HuH-7 (cell line): Measurements from ENCODE around the gene AMFR.
A peak's percentile ranks its signal among the peaks of the same experiment; 100 is the strongest.
"Not testable (repeated sequence)": the region's sequence is repeated elsewhere in the genome, so short reads cannot be mapped to it uniquely, and the experiment has no call there.

Source experiments
- DNase-seq: peaks from one replicate; pipeline ENCODE4 v3.0.0; 2011; ENCODE audit warnings: low spot score

Gene AMFR

DNA sequence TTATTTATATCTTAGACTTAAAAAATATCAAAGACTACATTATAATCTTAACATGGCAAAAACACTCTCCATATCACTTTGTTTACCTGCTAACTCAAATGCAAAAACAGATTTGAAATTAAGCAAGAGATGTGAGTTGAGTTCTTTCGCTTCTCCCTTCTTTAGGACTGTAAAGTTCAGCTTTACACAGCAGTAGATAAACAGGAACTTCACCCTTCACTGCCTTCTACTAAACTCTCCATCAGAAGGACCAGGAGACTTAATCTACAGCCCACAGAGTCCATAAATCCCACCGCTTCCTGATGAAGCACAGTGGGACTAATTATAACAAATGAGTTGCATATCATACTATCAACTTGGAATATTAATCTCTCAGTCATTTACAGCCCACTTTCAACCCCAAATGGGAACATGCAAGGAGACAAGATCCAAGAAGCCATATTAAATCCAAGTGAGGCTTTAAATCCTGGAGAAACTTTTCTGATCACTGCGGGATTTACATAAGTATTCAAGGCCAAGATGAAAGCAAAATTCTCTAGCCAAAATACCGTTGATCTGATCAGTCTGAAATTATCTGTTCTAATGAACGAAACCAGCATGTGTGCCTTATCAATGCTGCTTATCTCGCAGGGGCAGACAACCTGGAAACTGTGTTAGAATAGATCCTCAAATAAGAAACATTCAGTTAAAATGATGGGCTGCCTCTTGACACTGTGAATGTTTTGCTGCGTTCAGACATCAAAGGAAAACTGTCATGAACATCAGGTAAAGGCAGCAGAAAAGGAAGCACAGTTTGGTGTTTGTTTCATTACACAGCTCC, 1.6 kb downstream of the AMFR start:
- DNase-seq, result peak; percentile 12

DNA sequence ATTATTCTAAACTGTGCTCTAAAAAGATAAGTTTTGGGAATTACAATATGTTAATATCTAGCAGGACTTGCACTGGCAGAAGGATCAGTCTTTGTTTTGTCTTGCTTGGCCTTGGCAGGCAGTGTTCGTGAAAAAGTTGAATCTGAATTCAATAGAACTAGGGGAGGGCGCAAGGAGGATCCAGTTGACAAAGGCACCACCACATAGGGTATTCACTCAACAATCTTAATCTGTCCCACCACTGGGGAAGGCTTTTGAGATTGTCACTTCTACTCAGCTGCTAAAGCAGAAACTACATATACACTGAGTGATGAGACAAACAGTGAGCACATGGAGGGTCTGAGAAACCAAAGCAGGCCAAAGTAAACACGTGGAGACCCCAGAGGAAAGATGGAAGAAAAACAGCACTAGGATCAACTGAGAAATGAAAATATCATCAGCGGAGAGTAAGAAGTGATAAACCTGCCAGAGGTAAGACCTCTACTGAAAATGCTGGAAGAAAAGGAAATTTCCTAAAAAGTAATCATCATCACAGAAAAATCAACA, 2.4 kb downstream of the AMFR start:
- DNase-seq, result no peak

DNA sequence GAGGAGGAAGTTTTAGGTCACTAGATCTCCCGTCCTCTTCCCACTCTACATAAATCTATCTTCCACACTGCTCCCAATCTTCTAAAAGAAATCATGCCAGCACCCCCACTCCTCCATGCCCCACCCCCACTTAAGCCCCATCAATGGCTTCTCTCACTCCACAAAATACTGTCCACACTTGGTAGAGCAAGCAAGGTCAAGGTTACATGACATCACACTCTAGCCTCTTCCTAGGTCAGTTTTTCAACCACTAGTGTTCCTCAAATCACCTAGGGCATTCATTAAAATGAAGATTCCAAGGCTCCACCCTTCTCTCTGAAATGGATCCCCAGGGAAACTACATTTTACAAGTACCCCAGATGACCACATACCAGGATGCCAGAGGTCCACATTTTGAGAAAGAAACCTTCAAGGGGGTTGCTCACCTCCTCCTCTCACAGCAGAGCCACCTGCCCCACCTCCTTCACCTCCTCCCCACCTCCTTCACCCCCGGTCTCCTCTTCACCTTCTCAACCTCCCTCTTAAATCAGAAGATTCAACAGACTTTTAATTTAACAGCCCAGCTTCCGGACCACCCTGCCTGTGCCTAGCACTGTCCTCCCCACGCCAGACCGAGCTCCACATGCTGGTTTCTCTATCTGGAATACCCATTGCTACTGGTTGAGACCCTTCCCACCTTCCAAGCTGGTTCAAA, 3.2 kb downstream of the AMFR start:
- DNase-seq, result no peak

DNA sequence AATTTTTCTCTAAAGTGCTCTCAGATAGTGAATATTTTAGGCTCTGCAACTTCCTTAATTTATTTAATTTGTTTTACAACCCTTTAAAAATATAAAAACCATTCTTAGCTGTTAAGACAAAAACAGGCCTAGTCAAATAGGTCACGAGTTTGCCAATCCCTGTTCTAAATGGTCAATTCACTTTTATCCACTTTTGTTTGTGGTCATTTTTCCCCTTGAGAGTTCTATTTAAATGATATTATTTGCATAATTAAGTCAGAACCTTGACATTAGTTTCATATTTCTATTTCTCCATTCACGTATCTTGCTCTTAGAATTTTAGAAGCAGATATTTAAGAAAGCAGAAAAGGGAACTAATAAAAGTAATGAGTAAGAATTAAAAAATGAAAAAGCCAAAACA, 4.0 kb downstream of the AMFR start:
- no peak for DNase-seq

DNA sequence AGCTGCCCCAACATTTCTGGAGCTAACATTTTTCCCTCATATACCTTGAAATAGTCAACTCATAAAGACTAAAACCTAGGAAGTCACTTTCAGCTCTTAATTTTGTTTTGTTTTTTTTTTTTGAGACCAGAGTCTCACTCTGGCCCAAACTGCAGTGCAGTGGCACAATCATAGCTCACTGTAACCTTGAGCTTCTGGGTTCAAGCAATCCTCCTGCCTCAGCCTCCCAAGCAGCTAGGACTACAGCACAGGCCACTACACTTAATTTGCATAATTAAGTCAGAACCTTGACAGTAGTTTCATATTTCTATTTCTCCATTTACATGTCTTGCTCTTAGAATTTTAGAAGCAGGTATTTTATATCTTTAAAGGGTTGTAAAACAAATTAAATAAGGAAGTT, 4.7 kb downstream of the AMFR start:
- no peak for DNase-seq

DNA sequence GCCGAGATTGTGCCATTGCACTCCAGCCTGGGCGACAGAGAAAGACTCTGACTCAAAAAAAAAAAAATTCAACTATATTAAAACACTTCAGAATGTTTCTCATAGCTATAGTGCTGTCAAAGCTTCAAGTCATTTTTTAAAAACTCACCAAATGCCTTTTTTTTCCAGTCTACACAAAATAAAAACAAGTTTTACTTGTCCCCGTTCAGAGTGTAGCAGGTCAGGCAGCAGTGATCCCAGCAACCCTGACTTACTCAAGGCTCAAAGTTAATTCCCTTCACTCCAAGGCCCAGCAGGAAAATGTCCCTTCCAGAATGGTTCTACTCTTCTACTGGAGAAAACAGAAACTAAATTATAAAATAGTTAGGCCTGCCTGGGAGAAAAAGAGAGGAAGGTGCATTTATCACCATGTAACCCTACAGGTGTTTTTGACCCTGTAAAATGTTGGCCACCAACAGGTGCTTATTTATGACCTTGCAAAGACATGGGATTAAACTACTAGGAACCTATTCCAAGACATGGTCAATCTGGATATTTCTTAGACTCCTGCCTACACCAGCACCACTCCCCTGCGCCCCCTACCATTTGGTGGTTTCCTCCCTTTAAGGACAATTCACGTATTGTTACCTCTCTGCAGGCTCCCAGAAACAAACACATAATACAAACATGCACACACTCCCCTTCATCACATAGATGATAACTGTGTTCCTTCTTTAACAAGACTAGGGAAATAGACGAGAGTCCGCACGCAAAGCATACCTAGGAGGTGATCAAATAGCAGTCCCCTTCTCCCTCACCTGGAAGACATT, 5.4 kb downstream of the AMFR start:
- DNase-seq, result no peak

DNA sequence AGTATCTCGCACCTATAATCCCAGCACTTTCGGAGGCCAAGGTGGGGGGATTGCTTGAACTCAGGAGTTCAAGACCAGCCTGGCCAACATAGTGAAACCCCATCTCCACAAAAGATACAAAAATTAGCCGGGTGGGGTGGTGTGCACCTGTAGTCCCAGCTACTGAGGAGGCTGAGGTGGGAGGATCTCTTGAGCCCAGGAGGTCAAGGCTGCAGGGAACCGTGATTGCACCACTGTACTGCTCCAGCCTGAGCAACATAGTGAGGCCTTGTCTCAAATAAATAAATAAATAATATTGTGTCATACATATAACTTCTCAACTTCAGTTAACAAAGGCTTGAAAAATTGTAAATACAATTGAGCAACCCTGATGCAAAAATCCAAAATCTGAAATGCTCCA, 8.2 kb downstream of the AMFR start:
- no peak for DNase-seq

DNA sequence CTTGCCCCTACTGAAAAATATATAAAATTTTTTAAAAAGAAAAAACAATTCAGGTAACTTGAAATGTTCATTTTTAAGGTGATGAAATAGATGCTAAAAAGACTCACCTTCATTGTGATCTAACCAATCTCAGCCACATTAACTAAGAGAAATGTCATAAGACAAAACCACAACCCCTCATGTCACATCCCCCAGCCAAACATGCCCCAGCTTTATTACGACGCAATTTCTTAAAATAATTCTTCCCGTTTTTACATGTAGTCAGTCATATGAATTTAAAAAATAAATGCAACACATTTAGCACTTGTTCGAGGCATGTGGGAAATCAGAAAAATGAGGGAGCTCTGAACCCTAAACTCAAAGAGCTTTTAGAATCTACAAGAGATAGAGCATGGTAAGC, 9.5 kb downstream of the AMFR start:
- no peak for DNase-seq

DNA sequence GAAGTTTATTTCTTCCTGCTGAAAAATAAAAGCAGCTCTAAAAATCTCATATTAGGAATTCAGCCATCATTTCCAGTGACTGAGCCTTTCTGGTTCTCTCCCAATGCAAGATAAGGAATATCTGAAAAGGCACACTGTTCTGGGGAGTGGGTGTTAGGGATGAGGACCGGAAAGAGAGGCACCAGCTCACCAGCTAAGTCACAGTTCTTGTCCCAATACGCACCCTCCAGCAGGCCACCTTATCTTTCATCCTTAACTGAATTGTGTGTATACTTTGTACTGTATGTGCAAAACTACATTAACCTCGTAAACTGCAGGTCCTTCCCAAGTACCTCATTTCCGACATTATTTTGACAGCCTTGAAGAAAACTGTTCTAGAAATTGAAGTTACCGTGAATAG, 11.0 kb downstream of the AMFR start:
- no peak for DNase-seq

DNA sequence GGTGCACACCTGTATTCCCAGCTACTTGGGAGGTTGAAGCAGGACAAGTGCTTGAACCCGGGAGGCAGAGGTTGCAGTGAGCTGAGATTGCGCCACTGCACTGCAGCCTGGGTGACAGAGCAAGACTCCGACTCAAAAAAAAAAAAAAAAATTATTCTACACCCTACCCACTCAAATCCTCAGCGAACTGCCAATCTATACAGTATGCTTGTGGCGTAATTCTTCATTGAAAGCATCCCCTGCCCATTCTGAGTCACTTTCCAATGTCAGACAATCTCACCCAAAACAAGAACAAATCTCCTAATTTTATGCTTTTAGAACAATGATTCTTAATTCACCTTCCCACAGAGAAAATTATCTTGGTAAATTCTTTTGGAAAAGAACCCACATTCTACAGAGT, 12.0 kb downstream of the AMFR start:
- DNase-seq, result no peak

DNA sequence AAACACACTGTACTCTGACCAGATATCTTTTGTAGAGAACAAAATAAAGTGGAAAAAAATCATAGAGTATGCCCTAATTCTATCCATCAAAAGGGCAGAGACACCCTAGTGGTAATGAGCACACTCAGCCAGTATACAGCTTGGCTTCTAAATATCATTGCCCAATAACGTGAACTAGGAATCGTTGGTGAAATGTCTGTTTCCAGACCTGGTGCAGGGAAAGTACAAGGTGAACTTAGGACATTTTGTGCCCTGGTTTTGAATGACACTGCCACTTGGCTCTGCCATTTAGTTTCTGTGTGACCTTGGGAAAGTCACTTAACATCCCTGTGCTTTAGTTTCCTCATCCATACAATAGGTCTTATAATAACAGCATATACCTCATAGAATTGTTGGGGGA, 13.7 kb downstream of the AMFR start:
- no peak for DNase-seq

DNA sequence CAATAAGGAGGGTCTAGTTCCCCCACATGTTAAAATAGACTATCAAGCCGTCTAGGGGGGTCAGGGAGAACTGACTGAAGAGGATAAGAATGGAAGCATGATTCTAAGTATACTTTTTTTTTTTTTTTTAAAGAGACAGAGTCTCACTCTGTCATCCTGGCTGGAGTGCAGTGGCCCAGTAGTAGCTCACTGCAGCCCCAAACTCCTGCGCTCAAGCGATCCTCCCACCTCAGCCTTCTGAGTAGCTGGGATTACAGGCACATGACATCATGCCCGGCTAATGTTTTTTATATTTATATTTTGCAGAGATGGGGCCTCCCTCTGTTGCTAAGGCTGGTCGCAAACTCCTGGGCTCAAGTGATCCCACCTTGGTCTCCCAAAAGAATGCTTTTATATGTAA, 14.2 kb downstream of the AMFR start:
- no peak for DNase-seq

DNA sequence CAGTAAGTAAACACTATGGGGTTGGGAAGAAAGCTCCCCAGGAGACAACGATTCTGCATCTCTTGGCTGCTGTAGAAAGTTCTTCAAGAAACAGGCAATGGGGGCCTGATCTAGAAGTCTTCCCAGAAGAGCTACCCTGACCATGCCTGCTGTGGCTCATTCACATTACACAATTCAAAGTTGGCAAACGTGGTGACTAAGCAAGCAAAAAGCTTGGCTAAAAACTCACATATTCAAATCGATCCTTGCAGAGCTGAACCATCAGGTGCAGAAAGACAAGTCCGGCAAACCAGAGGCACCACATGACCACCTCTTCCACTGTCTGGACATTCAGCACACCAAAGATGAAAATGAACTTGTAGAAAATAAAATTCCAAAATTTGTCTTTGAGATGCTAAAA, 16.1 kb downstream of the AMFR start:
- no peak for DNase-seq

DNA sequence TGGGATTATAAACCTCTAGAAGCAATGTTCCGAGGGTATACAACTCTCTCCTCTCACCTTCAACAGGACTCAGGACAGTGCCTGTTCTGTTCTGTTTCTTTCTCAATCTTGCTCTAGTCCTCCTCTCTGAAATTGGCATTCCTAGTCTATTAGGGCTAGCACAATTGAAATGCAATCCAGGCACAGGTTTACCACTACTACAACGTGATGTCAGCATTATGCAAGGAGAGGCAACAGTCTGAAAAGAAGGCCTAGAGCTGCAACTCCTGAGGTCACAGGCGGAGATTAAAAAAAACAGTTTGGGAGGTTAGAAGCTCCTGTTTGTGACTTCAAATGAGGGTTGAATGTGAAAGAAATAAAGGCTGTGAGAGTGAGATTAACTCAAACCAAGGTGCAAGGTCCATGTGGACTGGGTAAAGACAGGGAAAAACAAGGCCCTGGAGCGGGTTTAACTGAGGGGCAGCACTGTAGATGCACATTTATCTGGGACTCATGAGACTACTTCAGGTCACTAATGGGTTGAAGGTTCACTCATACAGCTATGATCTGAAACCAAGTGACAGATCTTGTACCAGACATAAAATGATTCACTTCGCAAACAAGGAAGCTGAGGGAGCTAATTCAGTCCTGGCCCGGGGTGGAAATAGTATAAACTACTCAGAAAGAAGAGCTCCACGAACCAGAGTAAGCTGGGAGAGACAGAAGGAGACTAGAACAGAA, 16.8 kb downstream of the AMFR start:
- no peak for DNase-seq

DNA sequence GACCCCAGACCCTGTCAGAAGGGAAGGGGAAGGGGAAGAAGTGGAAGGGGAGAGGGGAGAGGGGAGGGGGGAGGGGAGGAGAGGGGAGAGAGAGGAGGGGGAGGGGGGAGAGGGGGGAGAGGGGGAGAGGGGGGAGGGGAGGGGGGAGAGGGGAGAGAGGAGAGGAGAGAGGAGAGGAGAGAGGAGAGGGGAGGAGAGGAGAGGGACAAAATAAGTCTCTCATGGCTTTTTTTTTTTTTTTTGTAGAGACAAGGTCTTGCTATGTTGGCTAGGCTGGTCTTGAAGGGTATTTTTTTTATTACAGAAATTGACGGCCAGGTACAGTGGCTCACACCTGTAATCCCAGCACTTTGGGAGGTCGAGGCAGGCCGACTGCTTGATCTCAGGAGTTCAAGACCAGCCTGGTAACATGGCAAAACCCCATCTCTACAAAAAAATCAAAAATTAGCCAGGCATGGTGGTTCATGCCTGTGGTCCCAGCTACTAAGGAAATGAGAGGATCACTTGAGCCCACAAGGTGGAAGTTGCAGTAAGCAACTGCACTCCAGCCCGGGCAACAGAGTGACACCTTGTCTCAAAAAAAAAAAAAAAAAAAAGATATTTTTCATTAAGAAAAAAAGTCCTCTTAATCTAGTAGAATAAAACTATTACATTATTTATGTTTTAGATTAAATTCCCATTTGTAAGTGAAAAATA, 19.2 kb downstream of the AMFR start:
- DNase-seq, result no peak

DNA sequence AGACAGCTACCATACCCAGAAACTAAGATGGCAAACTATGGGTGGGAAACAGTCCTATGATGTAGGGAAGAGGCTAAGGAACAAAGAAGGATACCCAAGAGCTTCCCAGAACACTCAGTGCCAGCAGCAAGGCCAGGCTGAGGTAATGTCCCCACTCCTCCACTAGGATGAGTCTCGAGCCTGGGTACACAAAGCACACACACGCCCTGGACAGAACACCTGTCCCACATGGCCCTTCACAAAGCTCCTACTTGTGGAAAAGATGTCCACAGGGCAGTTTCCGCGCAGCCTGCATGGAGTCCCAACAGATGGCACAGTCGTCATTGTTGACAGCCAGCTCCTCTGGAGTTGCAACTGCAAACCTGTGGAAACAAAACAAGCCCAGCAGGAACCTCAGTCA, 23.9 kb downstream of the AMFR start:
- peak; percentile 49 for DNase-seq

DNA sequence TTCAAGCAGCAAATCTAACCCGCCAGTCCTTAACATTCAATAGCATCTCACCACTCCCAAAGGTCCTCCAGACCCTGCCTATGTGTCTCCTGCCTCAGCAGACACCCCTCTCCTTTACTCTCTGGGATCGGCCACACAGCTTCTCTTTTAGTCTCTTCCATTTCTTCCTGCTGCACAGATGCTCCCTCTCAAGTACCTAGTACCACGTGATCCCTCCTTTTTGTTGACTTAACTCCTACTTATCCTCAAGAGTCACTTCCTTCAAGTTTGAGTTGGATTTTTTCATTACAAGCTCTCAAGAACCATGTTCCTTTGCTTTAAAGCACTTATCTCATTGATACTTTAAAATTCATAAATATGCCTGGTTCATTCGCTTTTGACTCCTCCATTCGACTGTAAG, 24.9 kb downstream of the AMFR start:
- no peak for DNase-seq

DNA sequence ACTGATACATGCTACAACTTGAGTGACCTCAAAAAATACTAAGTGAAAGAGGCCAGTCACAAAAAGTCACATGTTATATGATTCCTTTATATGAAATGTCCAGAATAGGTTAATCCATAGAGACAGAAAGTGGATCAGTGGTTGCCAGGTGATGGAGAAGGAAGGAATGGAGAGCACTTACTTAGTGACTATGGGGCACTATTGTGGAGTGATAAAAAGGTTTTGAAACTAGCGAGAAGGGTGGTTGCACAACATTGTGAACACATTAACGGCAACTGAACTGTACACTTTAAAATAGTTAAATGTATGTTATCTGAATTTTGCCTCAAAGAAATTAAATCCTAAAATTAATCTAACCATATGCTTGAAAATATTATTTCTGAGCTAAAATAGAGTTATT, 25.9 kb downstream of the AMFR start:
- DNase-seq, result no peak

DNA sequence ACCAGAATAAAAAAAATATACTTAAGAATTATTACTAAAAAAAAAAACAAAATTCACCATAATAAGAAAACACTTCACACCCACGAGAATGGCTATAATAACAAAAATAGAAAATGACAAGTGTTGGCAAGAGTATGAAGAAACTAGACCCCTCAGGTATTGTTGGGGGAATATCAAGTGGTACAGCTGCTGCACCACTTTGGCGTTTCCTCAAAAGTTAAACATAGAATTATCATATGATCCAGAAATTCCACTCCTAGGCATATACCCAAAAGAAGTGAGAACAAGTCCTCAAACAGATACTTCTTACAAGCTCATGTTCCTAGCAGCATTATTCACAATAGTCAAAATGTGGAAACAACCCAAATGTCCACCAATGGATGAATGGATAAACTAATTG, 26.3 kb downstream of the AMFR start:
- no peak for DNase-seq

DNA sequence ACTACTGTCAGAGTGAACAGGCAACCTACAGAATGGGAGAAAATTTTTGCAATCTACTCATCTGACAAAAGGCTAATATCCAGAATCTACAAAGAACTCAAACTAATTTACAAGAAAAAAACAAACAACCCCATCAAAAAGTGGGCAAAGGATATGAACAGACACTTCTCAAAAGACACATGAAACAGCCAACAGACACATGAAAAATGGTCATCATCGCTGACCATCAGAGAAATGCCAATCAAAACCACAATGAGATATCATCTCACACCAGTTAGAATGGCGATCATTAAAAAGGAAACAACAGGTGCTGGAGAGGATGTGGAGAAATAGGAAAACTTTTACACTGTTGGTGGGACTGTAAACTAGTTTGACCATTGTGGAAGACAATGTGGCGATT, 28.6 kb downstream of the AMFR start:
- not testable (repeated sequence) for DNase-seq

DNA sequence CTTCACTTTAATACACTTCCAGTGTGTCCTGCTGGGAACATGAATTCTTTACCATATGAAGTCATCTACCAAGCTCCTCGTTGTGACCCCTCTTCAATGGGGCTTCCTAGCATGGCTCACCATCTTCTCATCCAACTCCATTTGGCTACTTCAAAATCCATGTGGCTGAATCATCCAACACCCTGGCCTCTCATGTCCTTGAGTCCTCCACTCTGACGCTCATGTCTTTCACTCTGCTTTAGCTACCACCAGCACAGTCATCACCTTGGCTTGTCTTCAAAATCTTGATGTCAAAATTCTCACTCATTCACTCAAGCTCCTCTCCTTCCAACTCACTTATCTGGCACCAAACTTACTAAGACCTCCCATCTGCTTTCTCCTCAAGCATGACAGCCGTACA, 35.8 kb downstream of the AMFR start:
- DNase-seq, result no peak
